Activated naive CD8-positive, alpha-beta T cell treated with anti-CD3 and anti-CD28 coated beads, Interleukin-2, amount 10 ng/mL, durations not matched to agents 7 days and 5 days (primary cell): Measurements from ENCODE around the gene POLDIP3. TPM values are rescaled to one million over a fixed set of nuclear protein-coding genes. Genes with fewer than 3 reads are reported as not detected.
"Not testable (repeated sequence)": the region's sequence is repeated elsewhere in the genome, so short reads cannot be mapped to it uniquely, and the experiment has no call there.

Source experiments
- ATAC-seq: fragments of 150-1000 bp; cut with Tn5 transposase; one replicate; pipeline ENCODE4 v1.10.0; 2021; ENCODE audit warnings: low read depth, moderate library complexity
- POLR2A ChIA-PET: fragments of 350-600 bp; sonication (Branson Sonifier 250); formaldehyde crosslinking; loops from one replicate; lab custom pipeline; 2021; ENCODE audit warnings: antibody characterized with exemption; lab: Charles Lee
- DNase-seq: peaks from one replicate; pipeline ENCODE4 v3.0.0; 2021
- H3K27ac Mint-ChIP-seq: one replicate; pipeline ENCODE4 v1.8.0; 2022; ENCODE audit warnings: mild to moderate bottlenecking, mixed read lengths
- H3K27me3 Mint-ChIP-seq: one replicate; pipeline ENCODE4 v1.8.0; 2022; ENCODE audit warnings: mild to moderate bottlenecking, moderate library complexity, mixed read lengths
- H3K36me3 Mint-ChIP-seq: one replicate; pipeline ENCODE4 v1.8.0; 2021; ENCODE audit warnings: mild to moderate bottlenecking, mixed read lengths
- H3K4me1 Mint-ChIP-seq: one replicate; pipeline ENCODE4 v1.8.0; 2021; ENCODE audit warnings: mixed read lengths
- H3K4me3 Mint-ChIP-seq: one replicate; pipeline ENCODE4 v1.8.0; 2022; ENCODE audit warnings: mild to moderate bottlenecking, moderate library complexity, mixed read lengths
- H3K9me3 Mint-ChIP-seq: one replicate; pipeline ENCODE4 v1.8.0; 2021; ENCODE audit warnings: mixed read lengths
- total RNA-seq, 2 experiments: library from RNA; stranded (reverse); gene quantifications; one replicate each; pipeline ENCODE4 v1.2.3, GENCODE V29; 2021

POLDIP3 gene
- total RNA-seq, 2 experiments from 2014 or later: 84.7 to 86.0 TPM

DNA sequence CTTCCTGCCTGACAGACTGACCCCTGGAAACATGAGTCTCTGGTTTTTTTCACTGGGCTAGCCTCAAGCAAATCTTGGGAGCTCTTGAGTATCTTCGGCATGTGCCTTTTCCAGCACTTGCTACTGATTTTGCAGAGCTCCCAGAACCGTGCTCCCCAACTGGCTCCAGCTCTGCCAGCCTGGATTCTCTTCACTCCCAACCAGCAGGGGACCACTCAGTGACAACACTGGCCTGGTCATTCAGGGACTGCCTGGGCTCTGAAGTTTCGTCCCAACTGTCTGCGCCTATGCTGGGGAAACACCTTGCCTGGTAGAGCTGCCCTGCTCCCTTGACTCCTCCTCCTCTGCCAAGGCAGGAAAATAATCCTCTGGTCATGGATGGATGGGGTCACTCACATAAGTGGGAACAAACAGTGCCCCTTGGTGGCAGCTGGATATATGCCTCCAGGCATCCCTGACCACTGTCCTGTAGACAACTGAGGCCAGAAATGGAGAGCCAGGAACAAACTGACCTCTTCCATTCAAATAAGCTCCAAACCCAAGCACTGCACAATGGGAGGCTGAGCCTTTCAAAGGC lies 30.2 kb downstream of the POLDIP3 start:
- H3K36me3 Mint-ChIP-seq: peaks cover 20% of the 10 kb centered on the region
- POLR2A ChIA-PET: interaction anchor here (1.9 kb wide), 1 partner anchor 30 kb away, joined by 9 read pairs; the partner anchor contains the start of gene POLDIP3

DNA sequence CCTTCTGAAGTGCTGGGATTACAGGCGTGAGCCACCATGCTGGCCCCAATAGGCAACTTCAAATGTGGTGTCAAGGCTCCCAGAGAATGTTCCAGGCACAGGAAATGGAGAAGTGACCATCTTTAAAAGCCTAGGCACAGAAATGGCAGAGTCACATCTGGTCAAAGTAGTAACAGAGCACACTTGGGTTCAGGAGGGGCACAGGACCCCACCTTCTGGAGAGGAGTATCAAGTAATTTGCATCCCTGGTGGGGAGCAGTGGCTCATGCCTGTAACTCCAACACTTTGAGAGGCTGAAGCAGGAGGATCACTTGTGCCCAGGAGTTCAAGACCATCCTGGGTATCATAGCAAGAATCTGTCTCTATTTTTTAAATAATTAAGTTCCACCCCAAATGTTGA lies 31.7 kb downstream of the POLDIP3 start:
- ATAC-seq (no peak), DNase-seq (no peak)
- POLR2A ChIA-PET: interaction anchor here (0.6 to 2.8 kb wide), 2 partner anchors 32 to 62 kb away, joined by 3 to 34 read pairs; partner anchors contain the start of gene POLDIP3
- Mint-ChIP-seq H3K4me3 (no peak overlapping the region), H3K27me3 (no peaks in the 10 kb centered on the region), H3K36me3 (peaks cover 19% of the 10 kb centered on the region), H3K9me3 (no peaks in the 10 kb centered on the region), H3K4me1 (peaks cover 18% of the 10 kb centered on the region), H3K27ac (peak overlapping the region; percentile 16)

More for the DNA sequence above, 30.2 kb downstream of the POLDIP3 start:
- Mint-ChIP-seq H3K9me3 (no peaks in the 10 kb centered on the region), H3K27ac (no peak overlapping the region), H3K27me3 (no peaks in the 10 kb centered on the region), H3K4me3 (no peak overlapping the region), H3K4me1 (peaks cover 18% of the 10 kb centered on the region)
- DNase-seq: no peak
- no peak for ATAC-seq

DNA sequence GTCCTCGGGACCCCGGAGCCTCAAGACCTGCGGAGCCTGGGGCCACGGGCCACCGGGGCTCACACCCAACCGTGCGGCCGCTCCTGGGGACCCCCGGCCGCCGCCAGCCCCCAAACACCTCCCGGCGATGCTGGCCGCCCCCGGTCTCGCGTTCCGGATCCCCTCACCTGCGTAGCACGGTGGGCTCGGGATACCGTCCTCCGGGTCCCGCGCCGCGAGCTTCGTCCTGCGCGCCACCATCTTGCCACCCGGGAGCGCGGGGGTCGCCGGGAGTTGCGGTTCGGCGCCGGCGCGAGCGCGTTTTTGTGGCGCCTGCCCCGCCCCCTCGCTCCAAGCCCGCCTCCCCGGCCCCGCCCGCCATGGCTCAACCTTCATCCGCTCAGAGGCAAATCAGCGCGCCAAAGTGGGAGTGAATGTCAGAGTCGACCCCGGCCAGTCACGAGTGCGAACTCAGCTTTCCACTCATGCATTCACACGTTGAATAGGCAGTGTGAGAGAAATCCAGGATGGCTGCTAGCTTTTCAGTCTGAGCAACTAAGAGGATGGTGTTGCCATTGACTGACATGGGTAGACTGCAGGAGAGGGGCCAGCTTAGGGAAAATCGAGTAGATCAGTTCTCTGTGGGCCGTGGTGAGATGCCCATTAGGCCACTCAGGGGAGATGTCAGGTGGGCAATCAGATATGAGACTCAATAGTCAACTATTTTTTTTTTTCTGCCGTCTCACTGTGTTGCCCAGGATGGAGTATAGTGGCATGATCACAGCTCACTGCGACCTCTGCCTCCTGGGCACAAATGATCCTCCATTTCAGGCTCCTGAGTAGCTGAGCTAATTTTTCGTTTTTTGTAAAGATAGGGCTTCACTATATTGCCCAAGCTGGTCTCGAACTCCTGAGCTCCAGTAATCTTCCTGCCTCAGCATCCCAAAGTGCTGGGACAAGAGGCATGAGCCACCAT lies 32.6 kb downstream of the POLDIP3 start:
- DNase-seq (peak; percentile 90), ATAC-seq (peak; percentile 87)
- peaks cover 16% of the 10 kb centered on the region for H3K36me3 Mint-ChIP-seq
- no peaks in the 10 kb centered on the region for H3K9me3 Mint-ChIP-seq
- H3K4me1 Mint-ChIP-seq: peaks cover 18% of the 10 kb centered on the region
- H3K27me3 Mint-ChIP-seq: no peaks in the 10 kb centered on the region
- peak overlapping the region; percentile 98 for H3K4me3 Mint-ChIP-seq
- POLR2A ChIA-PET: interaction anchor here (0.6 to 2.8 kb wide), 6 partner anchors 14 to 48 kb away, joined by 3 to 34 read pairs (median 5); partner anchors contain the start of gene POLDIP3
- peak overlapping the region; percentile 72 for H3K27ac Mint-ChIP-seq

DNA sequence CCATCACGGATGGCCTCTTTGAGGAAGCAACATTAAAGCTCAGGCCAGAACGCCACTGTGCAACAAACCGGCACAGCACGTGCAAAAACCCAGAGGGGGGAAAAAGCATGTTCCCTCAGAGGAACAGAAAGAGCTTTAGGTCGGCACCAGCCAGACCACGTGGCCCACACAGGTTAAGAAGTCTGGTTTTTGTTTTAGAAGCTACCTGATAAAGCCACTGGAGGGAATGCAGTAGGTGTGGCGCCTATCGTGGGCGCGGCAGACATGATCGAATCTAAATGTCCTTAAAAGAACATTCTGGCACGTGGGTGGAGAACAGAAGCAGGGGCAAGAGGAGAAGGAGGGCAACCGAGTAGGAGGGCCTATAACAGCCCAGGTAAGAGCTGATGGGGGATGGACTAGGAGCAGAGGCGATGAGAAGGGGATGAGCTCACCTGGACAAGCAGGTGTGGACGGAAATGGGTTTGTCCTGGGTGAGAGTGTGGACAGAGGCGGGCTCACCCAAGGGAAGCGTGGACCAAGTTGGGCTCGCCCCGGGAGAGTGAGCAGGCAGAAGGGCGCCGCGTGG lies 33.4 kb downstream of the POLDIP3 start:
- not testable (repeated sequence) for H3K27me3 Mint-ChIP-seq, H3K9me3 Mint-ChIP-seq, DNase-seq
- ATAC-seq: peak; percentile 19
- POLR2A ChIA-PET: interaction anchor here (0.6 to 2.8 kb wide), 5 partner anchors 13 to 40 kb away, joined by 3 to 34 read pairs (median 6); partner anchors contain the start of gene POLDIP3
- Mint-ChIP-seq H3K27ac (peak overlapping the region; percentile 95), H3K36me3 (peaks cover 12% of the 10 kb centered on the region), H3K4me1 (peaks cover 16% of the 10 kb centered on the region), H3K4me3 (peak overlapping the region; percentile 98)

DNA sequence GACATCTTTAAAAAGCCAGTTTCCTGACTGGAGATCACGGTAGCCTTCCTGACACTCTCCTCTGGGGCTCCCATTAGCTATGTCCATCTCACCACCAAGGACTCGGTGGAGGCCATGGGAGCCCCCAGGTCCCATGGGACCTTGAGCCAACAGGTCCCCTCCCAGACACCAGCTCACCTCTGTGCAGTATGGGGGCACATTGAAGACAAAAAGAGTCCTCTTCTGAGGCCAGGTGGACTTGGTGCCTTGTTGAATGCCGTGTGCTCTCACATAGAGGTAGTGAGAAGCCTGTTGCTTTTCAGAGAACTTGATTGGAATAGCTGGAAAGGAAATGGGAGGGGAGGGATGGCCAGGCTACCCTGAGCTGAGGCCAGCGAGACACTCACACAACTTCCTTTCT lies 34.6 kb downstream of the POLDIP3 start:
- peaks cover 16% of the 10 kb centered on the region for H3K4me1 Mint-ChIP-seq
- H3K27me3 Mint-ChIP-seq, H3K36me3 Mint-ChIP-seq, H3K4me3 Mint-ChIP-seq, H3K27ac Mint-ChIP-seq, H3K9me3 Mint-ChIP-seq, ATAC-seq, DNase-seq: not testable (repeated sequence)
- POLR2A ChIA-PET: interaction anchor here (0.6 kb wide), 1 partner anchor 20 kb away, joined by 4 read pairs; no protein-coding TSS in a partner anchor

DNA sequence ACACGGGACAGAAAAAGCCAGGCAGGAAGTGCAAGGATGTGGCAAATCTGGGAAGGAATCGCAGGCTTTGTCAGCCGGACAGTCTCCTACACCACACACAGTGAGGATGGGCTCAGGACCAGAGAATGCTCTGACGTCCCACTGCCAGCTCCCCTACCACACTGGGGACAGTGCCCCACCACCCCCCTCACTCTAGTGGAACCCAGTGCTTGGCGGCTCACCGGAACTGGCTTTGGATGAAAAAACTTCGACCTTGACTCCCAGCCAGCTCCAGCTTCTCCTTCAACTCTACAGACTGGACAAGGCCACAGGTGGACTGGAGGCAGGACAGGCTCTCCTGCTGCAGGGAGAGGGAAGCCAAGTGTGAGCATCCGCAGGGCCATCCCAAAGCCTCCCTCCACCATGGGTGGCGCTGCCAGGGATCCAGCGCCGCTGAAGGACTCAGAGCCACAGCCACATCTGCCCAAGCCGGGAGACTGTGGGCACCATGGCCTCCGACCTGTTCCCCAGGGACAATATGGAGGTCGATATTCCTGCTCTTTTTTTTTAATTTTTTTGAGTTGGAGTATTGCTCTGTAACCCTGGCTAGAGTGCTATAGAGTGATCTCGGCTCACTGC lies 37.0 kb downstream of the POLDIP3 start:
- H3K27me3 Mint-ChIP-seq: no peaks in the 10 kb centered on the region
- no peaks in the 10 kb centered on the region for H3K9me3 Mint-ChIP-seq
- DNase-seq: no peak
- no peak overlapping the region for H3K27ac Mint-ChIP-seq
- no peak overlapping the region for H3K4me3 Mint-ChIP-seq
- H3K4me1 Mint-ChIP-seq: peaks cover 13% of the 10 kb centered on the region
- H3K36me3 Mint-ChIP-seq: peaks cover 2% of the 10 kb centered on the region
- no peak for ATAC-seq
- POLR2A ChIA-PET: interaction anchor here (0.6 kb wide), 1 partner anchor 133 kb away, joined by 3 read pairs; no protein-coding TSS in a partner anchor

DNA sequence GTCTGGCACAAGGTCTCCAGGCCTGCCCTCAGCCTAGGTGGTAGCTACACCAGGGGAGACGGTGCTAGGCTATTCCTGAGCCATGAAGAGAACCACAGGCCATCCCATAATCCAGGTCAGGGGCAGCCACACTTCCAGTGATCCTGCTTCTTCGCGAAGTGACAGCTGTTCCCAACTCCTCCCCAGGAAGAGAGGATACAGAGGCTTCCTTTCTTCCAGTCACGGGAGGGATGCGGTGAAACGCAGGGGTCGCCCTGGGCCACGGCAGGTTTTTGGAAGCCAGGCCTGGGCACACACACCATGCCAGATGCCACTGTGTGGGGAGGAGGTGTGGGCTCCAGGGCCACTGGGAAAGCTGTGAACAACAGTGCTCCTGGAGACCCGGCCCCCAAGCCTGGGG lies 37.5 kb downstream of the POLDIP3 start:
- H3K27me3 Mint-ChIP-seq, H3K36me3 Mint-ChIP-seq, ATAC-seq, H3K9me3 Mint-ChIP-seq, DNase-seq, H3K4me3 Mint-ChIP-seq, H3K27ac Mint-ChIP-seq: not testable (repeated sequence)
- H3K4me1 Mint-ChIP-seq: peaks cover 10% of the 10 kb centered on the region
- POLR2A ChIA-PET: interaction anchor here (0.6 kb wide), 1 partner anchor 132 kb away, joined by 3 read pairs; no protein-coding TSS in a partner anchor

DNA sequence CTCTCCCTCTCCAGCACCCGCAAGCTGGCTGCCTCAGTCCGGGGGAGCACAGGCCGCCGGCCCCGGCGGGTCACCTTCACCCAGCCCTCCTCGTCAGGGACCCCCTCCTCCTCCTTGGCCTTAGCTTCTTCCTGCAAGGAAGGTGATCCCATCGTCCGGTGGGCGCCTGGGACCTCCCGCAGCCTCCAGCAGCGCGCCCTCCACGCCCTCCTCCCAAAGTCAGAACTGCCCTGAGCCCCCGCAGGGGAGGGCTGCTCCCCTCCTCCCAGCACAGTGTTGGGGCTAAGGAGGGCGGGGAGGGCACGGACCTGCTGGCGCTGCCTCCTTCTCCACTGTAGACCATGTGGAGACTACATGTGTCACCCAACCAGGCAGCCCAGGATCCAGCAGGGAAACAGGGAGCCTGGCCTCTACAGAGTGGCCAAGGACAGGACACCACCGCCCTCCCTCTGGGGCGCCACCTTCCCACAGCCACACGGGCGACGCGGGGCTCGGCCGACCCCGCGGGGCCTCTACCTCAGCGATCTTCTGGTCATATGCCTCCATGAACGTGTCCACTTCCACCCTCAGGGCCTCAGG lies 38.6 kb downstream of the POLDIP3 start:
- H3K27me3 Mint-ChIP-seq, POLR2A ChIA-PET, H3K27ac Mint-ChIP-seq, H3K9me3 Mint-ChIP-seq, ATAC-seq, H3K36me3 Mint-ChIP-seq, H3K4me3 Mint-ChIP-seq, H3K4me1 Mint-ChIP-seq, DNase-seq: not testable (repeated sequence)

DNA sequence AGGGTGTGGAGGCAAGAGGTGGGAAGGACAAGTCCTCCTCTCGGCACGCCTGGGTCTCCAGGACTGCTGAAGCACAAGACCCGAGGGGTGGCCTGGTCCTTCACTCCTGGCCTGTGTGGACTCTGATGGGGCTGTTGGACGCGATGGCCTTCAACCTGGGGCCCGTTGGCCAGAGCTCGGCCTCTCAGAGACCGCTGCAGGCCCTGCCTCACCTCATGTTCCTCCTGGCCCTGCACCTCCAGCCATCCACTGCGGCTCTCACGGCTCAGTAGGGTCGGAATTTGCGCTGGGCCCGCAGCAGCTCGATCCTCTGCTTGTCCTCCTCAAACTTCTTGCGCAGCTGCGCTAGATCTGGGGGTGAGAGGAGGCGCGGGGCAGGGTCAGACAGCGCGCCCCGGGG lies 40.2 kb downstream of the POLDIP3 start:
- H3K27ac Mint-ChIP-seq, ATAC-seq, H3K4me1 Mint-ChIP-seq, DNase-seq, H3K27me3 Mint-ChIP-seq, POLR2A ChIA-PET, H3K9me3 Mint-ChIP-seq, H3K4me3 Mint-ChIP-seq, H3K36me3 Mint-ChIP-seq: not testable (repeated sequence)

DNA sequence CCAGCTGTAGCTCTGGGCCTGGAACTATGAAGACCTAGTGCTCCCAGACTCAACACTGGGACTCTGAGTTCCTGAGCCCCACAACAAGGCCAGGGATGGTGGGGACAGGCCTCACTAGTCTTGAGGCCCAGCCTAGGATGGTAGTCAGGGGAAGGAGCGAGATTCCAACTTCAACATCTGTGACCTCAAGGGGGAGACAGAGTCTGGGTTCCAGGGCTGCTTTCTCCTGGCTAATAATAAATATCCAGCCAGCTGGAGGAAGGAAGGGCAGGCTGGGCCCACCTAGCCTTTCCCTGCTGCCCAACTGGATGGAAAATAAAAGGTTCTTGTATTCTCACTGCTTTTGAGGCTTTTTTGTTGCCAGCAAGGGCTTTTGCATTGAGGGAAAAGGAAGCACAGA lies 40.6 kb downstream of the POLDIP3 start:
- ATAC-seq, H3K4me1 Mint-ChIP-seq, H3K27me3 Mint-ChIP-seq, H3K36me3 Mint-ChIP-seq, H3K4me3 Mint-ChIP-seq, POLR2A ChIA-PET, H3K9me3 Mint-ChIP-seq, DNase-seq, H3K27ac Mint-ChIP-seq: not testable (repeated sequence)

DNA sequence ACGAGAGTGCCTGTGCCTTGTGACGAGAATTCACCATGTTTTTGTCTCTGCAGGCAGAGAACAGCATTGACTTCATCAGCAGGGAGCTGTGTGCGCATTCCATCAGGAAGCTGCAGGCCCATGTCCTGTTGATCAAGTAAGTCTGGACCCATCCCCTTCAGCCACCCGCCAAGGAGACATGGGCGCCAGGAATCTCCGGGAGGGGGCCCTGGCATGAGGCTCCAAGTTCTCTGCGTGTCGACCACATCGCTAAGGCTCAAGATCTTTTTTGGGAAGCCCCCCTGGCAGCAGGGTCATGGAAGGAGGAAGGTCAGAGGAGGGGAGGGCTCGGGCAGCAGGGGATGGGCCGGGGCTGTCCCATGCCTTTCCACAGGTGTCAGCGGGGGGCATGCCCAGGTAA lies 43.6 kb downstream of the POLDIP3 start:
- H3K27ac Mint-ChIP-seq, H3K4me3 Mint-ChIP-seq, DNase-seq, H3K36me3 Mint-ChIP-seq, H3K27me3 Mint-ChIP-seq, H3K9me3 Mint-ChIP-seq, POLR2A ChIA-PET, H3K4me1 Mint-ChIP-seq, ATAC-seq: not testable (repeated sequence)

DNA sequence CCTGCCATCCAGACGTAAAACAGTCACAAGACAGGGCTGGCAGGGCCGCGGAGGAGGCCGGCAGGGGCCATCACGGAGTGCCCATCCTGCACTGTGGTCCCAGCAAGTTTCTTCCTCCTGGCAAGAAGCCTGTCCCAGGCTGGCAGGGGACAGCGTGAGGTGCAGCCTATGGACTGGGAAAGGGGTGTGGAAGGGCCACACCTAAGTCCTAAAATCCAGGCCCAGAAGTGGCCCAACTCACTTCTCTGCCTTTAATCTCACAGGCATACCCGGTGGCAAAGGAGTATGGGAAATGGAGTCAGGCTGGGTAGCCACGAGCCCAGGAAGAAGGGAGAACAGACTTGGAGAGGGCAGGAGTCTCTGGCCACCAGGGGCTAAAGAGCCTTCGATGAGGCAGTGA lies 44.1 kb downstream of the POLDIP3 start:
- DNase-seq, H3K27me3 Mint-ChIP-seq, POLR2A ChIA-PET, H3K4me3 Mint-ChIP-seq, H3K4me1 Mint-ChIP-seq, H3K9me3 Mint-ChIP-seq, ATAC-seq, H3K27ac Mint-ChIP-seq, H3K36me3 Mint-ChIP-seq: not testable (repeated sequence)
